Fibroblast of mammary gland (primary cell): ENCODE data around the gene RHOC.

Experiments
- DNase-seq: peaks from one replicate; pipeline ENCODE4 v3.0.0-alpha.2; 2010; ENCODE audit warnings: low read depth
- H3K4me3 ChIP-seq: 2 replicates; pipeline ENCODE4 v1.5.1; 2011; ENCODE audit warnings: low read depth, mild to moderate bottlenecking, low read length, moderate library complexity; ENCODE audit not compliant: control insufficient read depth
- CTCF ChIP-seq: conservative IDR thresholded peaks from 2 replicates; pipeline ENCODE4 v1.5.1; 2011; ENCODE audit warnings: low read depth, low read length, inconsistent platforms; ENCODE audit not compliant: control insufficient read depth, insufficient read depth

RHOC gene

GRCh38 chr1:112717263-112717873 lies 10.4 kb upstream of the RHOC start:
- no peak for TF ChIP-seq CTCF
- DNase-seq = no peak

DNA sequence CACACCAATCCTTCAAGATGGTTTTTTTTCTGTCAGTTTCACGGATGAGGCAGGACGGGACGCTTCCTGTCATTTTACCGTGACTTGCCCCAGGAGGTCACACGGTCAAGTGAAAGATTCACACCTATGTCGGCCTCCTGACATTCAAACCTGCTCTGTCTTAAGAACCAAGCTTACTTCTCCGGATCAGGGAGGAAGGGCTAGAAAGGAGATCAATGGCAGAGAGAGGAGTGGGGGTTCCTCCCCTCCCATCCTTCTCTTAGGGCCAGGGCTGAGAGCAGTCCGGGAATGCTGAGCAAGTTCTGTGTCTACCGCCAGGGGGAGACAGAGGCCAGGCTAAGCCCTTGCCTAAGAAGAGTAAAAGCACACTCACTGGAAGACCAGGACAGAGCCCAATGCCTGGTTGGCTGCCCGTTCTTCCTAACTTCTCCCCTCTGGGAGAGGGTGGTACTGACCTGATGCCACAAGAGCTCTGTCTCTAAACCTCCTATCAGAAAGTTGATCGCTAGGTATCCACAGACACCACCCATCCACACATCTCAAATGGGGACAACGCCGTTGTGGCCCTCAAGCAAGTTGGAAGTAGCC lies 9.3 kb upstream of the RHOC start:
- H3K4me3 ChIP-seq = peak overlapping the region; percentile 67
- peak; percentile 91 for DNase-seq
- TF ChIP-seq CTCF = peak; percentile 97

More at GRCh38 chr1:112717263-112717873, 10.4 kb upstream of the RHOC start:
- no peak overlapping the region for H3K4me3 ChIP-seq

DNA sequence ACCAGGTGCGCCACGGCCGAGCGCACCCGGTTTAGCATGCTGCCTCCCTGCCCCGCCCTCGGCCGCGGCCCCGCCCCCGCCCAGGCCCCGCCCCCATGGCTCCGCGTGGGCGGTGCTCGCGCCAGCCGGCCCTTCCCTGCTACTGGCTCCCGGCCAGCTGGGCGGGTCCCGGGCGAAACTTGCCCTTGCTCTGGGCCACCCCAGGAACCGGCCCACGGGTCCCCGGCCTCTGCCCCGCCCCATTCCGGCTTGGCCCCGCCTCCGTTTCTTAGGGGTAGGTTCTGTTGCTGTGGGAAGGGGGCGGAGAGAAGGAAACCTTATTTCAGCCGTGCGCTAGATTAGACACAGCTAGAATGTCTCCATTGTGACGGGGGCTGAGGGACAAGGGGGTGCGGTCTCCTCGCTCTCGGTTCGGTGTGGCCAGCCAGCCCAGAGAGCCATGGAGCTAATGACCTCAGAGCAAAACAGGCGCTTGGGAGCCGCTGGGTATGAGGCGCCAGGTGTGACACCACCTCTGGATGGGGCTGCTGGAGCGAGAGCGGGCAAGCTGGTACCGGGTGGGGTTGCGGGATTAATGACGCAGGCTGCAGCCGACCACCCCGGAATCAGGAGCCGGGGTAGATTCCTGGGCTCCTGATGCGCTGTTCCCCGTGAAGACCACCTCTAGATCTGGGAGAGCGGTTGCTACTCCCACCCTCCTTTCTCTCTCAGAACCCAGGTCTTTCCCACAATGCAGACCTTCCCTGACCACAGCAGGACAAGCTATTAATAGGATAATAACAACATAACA lies 8.5 kb upstream of the RHOC start, which contains the start of gene PPM1J:
TSS of gene PPM1J (minus strand) at position 69 of the 790 bp plus-strand sequence. CDS start at position 38, 31 bp downstream.
- DNase-seq = peak; percentile 86
- H3K4me3 ChIP-seq = peak within 1 kb of the TSS; percentile 67
- TF ChIP-seq CTCF = no peak

DNA sequence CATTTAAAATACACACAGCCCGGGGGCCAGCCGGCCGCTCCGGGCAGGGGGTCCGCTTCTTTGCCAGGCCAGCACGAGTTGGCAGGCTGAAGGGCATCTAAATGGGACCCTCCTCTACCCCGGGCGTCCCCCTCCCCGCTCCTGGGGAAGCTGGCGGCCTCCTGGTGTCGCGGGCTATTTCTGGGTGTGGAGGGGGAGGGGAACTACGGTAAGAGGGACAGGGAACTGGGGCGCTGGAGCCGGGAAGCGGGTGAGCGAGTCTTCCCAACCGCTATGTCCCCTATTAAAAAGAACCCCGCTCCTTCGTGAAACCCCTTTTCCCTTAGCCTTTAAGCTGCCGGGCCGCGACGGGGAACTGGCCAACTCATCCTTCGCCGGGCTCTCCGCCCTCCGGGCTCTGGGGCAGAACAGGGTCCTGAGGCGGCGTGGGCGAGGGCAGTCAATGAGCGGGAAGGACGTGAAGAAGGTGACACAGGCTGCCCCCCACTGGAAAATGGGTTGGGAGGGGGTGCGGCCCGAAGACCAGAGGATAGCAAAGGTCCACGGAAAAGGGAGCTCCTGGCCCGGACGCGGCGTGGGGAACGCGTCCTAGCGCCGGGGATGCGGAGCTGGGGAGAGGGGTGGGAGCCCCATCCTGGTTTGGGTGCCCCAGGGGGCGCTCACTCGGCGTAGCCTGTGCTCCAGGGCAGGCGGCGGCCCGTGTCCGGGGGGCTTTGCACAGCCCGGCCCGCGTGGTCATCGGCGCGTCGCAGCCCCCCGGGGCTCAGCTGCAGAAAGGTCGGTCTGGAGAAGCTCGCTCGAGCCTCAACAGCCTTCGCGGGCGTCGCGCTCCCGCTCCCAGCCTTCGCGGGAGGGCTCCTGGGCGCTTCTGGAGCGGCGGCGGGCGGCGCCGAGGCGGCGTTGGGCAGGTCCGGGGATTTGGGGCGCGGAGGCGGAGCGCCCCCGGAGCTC lies 7.7 kb upstream of the RHOC start:
- TF ChIP-seq CTCF = no peak
- DNase-seq = no peak
- H3K4me3 ChIP-seq = peak overlapping the region; percentile 49

- peak overlapping the region; percentile 49 for H3K4me3 ChIP-seq
- TF ChIP-seq CTCF = no peak
- no peak for DNase-seq
Measured at GRCh38 chr1:112713466-112714312, 6.8 kb upstream of the RHOC start.
